Stimulated activated effector memory CD8-positive, alpha-beta T cell treated with anti-CD3 and anti-CD28 coated beads, Interleukin-12 subunit alpha, Interleukin-12 subunit beta, amount 100 ng/mL, for 72 hours (primary cell): ENCODE measurements around the gene CCM2.
"Not testable (repeated sequence)": the region's sequence is repeated elsewhere in the genome, so short reads cannot be mapped to it uniquely, and the experiment has no call there.

Experiments used
- ATAC-seq: fragments of 150-1000 bp; cut with Tn5 transposase; 2 replicates; pipeline ENCODE4 v1.10.0; 2021
- DNase-seq, 2 donors: peaks; one replicate each; pipeline ENCODE4 v3.0.0; 2021 to 2022; ENCODE audit warnings: low spot score in 2 of 2
- H3K27ac Mint-ChIP-seq: one replicate; pipeline ENCODE4 v1.8.0; 2022; ENCODE audit warnings: mild to moderate bottlenecking, mixed read lengths
- H3K36me3 Mint-ChIP-seq: one replicate; pipeline ENCODE4 v1.8.0; 2022; ENCODE audit warnings: mild to moderate bottlenecking, mixed read lengths
- H3K4me1 Mint-ChIP-seq: one replicate; pipeline ENCODE4 v1.8.0; 2022; ENCODE audit warnings: mixed read lengths
- H3K4me3 Mint-ChIP-seq: one replicate; pipeline ENCODE4 v1.8.0; 2022; ENCODE audit warnings: mild to moderate bottlenecking, mixed read lengths
- H3K9me3 Mint-ChIP-seq: one replicate; pipeline ENCODE4 v1.8.0; 2022; ENCODE audit warnings: mixed read lengths

The CCM2 gene

GRCh38 chr7:45026984-45027773, 27.2 kb downstream of the CCM2 start:
- Mint-ChIP-seq H3K4me3 (peak overlapping the region; percentile 65), H3K36me3 (peaks cover 51% of the 10 kb centered on the region), H3K9me3 (no peaks in the 10 kb centered on the region), H3K27ac (peak overlapping the region; percentile 63), H3K4me1 (peaks cover 70% of the 10 kb centered on the region)
- DNase-seq (no peak), ATAC-seq (peak; percentile 70)

- peak overlapping the region; percentile 65 for H3K4me3 Mint-ChIP-seq
- DNase-seq (no peak), ATAC-seq (peak; percentile 23)
- peaks cover 56% of the 10 kb centered on the region for H3K36me3 Mint-ChIP-seq
- H3K9me3 Mint-ChIP-seq = no peaks in the 10 kb centered on the region
- H3K27ac Mint-ChIP-seq = peak overlapping the region; percentile 63
- peaks cover 75% of the 10 kb centered on the region for H3K4me1 Mint-ChIP-seq
Measured at GRCh38 chr7:45027774-45028114, 27.7 kb downstream of the CCM2 start.

DNA sequence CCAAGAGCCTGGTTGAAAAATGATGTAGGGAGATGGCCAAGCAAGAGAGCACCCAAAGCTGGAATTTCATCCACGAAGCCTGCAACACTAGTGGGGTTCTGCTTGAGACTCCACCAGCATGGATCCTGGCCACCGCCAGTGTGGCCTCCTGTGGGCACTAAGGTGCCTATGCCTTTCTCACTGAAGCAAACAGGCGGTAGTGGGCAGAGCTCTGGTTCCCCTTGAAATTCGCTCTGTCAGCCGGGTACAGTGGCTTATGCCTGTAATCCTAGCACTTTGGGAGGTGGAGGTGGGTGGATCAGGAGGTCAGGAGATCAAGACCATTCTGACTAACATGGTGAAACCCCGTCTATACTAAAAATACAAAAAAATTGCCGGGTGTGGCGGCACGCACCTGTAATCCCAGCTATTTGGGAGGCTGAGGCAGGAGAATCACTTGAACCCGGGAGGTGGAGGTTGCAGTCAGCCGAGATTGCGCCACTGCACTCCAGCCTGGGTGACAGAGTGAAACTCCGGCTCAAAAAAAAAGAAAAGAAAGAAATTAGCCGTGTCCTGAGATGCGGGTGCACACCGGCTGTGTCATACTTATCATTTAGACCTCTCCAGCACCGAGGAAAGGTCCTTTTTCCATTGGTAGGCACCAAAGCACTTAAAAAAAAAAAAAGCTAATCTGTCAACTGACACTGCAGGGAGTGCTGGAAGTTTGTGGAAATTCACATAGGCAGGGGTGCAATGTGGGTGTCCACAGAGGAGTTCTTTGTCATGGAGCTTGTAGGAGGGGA, 28.3 kb downstream of the CCM2 start:
- peak overlapping the region; percentile 63 for H3K27ac Mint-ChIP-seq
- peak overlapping the region; percentile 65 for H3K4me3 Mint-ChIP-seq
- peaks cover 81% of the 10 kb centered on the region for H3K4me1 Mint-ChIP-seq
- no peaks in the 10 kb centered on the region for H3K9me3 Mint-ChIP-seq
- peaks cover 60% of the 10 kb centered on the region for H3K36me3 Mint-ChIP-seq
- ATAC-seq (peak; percentile 49), DNase-seq (no peak)

GRCh38 chr7:45028920-45029344, 28.9 kb downstream of the CCM2 start:
- Mint-ChIP-seq H3K27ac (peak overlapping the region; percentile 63), H3K4me1 (peaks cover 85% of the 10 kb centered on the region), H3K4me3 (peak overlapping the region; percentile 65), H3K9me3 (no peaks in the 10 kb centered on the region), H3K36me3 (peaks cover 59% of the 10 kb centered on the region)
- ATAC-seq (no peak), DNase-seq (no peak)

- H3K27ac Mint-ChIP-seq = peak overlapping the region; percentile 91
Measured at GRCh38 chr7:45031829-45032228, 31.8 kb downstream of the CCM2 start.

DNA sequence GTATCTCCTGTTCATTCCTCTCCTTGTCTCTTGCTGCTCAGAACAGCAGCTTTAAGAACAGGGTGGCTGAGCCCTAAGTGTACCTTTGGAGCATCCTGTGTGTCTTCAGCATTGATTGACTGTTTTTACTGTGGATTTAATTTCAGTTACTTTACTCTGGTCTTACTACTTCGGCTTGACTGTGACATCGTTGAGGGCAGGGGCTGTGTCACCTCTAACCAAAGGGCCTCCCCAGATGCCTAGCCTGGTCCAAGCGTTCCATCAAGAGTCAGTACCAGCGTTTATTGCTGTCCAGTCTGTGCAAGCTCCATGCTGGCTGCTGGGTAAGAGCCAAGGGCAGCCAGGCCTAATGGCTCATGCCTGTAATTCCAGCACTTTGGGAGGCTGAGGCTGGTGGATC, 32.4 kb downstream of the CCM2 start:
- peaks cover 67% of the 10 kb centered on the region for H3K36me3 Mint-ChIP-seq
- no peak for ATAC-seq
- H3K27ac Mint-ChIP-seq = peak overlapping the region; percentile 91
- peaks cover 77% of the 10 kb centered on the region for H3K4me1 Mint-ChIP-seq
- H3K9me3 Mint-ChIP-seq = no peaks in the 10 kb centered on the region
- peak overlapping the region; percentile 50 for H3K4me3 Mint-ChIP-seq
- no peak for DNase-seq

More at GRCh38 chr7:45031829-45032228, 31.8 kb downstream of the CCM2 start:
- DNase-seq (no peak), ATAC-seq (no peak)
- peaks cover 64% of the 10 kb centered on the region for H3K36me3 Mint-ChIP-seq
- H3K4me3 Mint-ChIP-seq = peak overlapping the region; percentile 50
- H3K9me3 Mint-ChIP-seq = no peaks in the 10 kb centered on the region
- H3K4me1 Mint-ChIP-seq = peaks cover 80% of the 10 kb centered on the region

DNA sequence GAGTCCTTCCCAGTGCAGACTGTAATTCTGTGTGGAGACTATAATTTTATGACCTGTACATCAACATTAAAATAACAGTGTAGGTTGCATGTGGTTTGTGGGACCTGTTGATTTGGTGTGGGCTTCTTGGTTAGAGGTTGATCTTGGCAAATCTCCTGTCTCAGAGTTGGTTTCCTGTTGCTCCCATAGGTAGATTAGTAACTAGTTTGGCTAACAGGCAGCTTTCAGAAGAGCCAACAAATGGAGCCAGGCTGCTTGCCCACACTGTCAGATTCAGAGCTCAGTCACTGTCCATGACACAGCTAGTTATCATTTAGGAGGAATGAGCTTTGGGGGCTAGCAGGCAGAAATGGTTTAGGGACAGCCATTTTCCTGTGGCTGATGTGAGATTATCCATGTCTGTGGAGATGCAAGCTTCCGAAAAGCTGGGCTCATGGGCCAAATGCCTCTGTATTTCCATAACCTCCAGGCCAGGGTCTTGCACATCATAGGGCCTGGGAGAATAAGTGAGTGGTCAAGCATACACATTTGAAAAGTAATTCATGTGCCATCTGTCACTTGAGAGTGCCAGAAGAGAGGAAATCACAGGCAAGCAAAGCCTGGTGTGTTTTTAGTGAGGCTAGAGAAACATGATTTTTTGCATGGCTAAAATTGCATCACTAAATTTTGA, 33.4 kb downstream of the CCM2 start:
- peak; percentile 84 for ATAC-seq
- Mint-ChIP-seq H3K4me1 (peaks cover 76% of the 10 kb centered on the region), H3K27ac (peak overlapping the region; percentile 91), H3K9me3 (no peaks in the 10 kb centered on the region), H3K4me3 (peak overlapping the region; percentile 50), H3K36me3 (peaks cover 69% of the 10 kb centered on the region)
- DNase-seq = no peak

DNA sequence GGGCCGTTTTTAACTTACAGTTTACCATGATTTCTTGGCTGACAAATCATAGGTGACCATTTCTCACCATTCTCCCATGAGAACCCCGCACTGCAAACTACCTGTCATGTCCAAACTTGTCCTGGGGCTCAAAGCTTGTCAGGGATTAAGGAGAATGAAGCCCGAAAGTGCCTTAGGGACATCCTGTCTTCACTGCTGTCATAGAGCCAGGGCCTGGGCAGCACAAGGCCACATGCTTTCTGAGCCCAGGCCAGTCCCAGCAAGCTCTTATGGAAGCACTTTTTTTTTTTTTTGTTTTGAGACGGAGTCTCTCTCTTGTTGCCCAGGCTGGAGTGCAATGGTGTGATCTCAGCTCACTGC, 33.9 kb downstream of the CCM2 start:
- peak overlapping the region; percentile 50 for H3K4me3 Mint-ChIP-seq
- H3K4me1 Mint-ChIP-seq = peaks cover 75% of the 10 kb centered on the region
- H3K36me3 Mint-ChIP-seq = peaks cover 69% of the 10 kb centered on the region
- peak overlapping the region; percentile 91 for H3K27ac Mint-ChIP-seq
- ATAC-seq = no peak
- no peak for DNase-seq
- H3K9me3 Mint-ChIP-seq = no peaks in the 10 kb centered on the region

DNA sequence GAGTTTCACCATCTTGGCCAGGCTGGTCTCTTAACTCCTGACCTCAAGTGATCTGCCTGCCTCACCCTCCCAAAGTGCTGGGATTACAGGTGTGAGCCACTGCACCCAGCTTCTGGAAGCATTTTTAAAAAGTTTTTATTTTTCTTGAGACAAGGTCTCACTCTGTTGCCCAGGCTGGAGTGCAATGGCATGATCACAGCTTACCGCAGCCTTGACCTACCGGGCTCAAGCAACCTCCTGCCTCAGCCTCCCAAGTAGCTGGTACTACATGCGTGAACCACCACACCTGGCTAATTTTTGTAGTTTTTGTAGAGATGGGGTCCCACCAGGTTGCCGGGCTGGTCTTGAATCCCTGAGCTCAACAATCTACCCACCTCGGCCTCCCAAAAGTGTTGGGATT, 34.7 kb downstream of the CCM2 start:
- Mint-ChIP-seq H3K27ac (peak overlapping the region; percentile 91), H3K4me1 (peaks cover 74% of the 10 kb centered on the region), H3K36me3 (peaks cover 73% of the 10 kb centered on the region)
- not testable (repeated sequence) for DNase-seq, H3K4me3 Mint-ChIP-seq, ATAC-seq, H3K9me3 Mint-ChIP-seq

- Mint-ChIP-seq H3K4me1 (peaks cover 74% of the 10 kb centered on the region), H3K4me3 (peak overlapping the region; percentile 69), H3K36me3 (peaks cover 80% of the 10 kb centered on the region), H3K9me3 (no peaks in the 10 kb centered on the region), H3K27ac (peak overlapping the region; percentile 91)
- ATAC-seq (no peak), DNase-seq (no peak)
Measured at GRCh38 chr7:45035371-45035770, 35.4 kb downstream of the CCM2 start.

- ATAC-seq = peak; percentile 31
Measured at GRCh38 chr7:45035893-45036292, 35.9 kb downstream of the CCM2 start.

DNA sequence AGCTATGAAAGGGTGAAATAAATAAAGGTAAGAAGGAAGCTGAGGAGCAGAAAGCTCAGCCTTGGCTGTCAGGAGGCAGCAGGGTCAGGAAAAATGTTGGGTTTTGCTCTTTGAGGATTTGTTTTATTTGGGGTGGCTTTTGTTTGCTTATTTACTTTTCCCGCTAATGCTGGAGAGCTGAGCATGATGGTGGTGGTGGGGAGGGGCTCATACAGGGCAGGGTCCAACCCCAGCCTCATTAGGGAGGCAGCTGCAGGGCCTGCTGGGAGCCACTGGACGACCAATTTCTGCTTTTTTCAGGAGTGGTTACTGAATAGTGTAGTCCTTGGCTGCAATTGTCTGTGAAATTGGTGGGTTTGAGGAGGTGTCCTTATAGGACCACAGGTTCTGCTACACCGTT, 36.3 kb downstream of the CCM2 start:
- H3K4me3 Mint-ChIP-seq = peak overlapping the region; percentile 69
- no peak for ATAC-seq
- H3K4me1 Mint-ChIP-seq = peaks cover 80% of the 10 kb centered on the region
- H3K9me3 Mint-ChIP-seq = no peaks in the 10 kb centered on the region
- H3K36me3 Mint-ChIP-seq = peaks cover 83% of the 10 kb centered on the region
- H3K27ac Mint-ChIP-seq = peak overlapping the region; percentile 91
- DNase-seq = no peak

More at GRCh38 chr7:45035893-45036292, 35.9 kb downstream of the CCM2 start:
- H3K27ac Mint-ChIP-seq = peak overlapping the region; percentile 91
- peaks cover 78% of the 10 kb centered on the region for H3K4me1 Mint-ChIP-seq
- no peaks in the 10 kb centered on the region for H3K9me3 Mint-ChIP-seq
- H3K36me3 Mint-ChIP-seq = peaks cover 83% of the 10 kb centered on the region
- peak overlapping the region; percentile 69 for H3K4me3 Mint-ChIP-seq
- DNase-seq = no peak

DNA sequence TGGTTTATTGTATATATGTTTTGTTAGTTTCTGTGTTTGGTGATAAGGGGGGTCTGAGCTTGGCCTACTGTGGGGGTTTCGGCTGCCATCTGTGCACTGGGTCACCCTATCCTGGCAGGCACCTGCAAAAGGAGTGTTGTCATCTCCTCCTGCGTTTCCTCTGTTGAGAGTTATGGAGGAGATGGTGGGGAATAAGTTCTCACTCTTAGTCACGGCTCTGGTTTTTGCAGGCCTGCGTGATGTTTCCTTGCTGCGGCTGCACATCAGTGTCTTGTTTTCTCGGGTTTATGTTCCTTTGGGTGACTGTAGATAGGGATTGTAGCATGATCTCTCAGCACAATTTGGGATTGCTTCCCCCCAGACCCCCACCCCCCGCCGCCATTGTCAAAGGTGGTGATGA, 36.8 kb downstream of the CCM2 start:
- peaks cover 82% of the 10 kb centered on the region for H3K4me1 Mint-ChIP-seq
- no peaks in the 10 kb centered on the region for H3K9me3 Mint-ChIP-seq
- H3K36me3 Mint-ChIP-seq = peaks cover 83% of the 10 kb centered on the region
- DNase-seq (no peak), ATAC-seq (peak; percentile 64)
- peak overlapping the region; percentile 91 for H3K27ac Mint-ChIP-seq
- H3K4me3 Mint-ChIP-seq = peak overlapping the region; percentile 69

DNA sequence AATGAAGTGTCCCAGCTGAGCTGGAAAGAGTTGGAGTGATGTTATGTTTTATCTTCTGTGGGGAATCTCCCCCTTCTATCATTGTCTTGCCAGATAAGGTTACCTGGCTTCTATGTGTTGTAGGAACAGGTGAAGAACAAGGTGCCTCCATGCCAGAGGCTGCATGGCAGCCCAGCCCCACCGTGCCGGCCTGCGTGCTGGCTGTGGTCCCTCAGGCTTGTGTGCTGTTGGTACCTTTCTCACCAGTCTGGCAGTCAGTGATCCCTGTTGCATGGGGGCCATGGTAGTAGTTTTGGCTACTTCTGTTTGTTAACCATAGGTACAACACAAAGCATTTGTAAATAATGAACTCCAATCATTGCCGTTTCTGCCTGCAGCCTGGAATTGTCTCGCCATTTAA, 37.9 kb downstream of the CCM2 start:
- ATAC-seq (no peak), DNase-seq (no peak)
- Mint-ChIP-seq H3K4me1 (peaks cover 82% of the 10 kb centered on the region), H3K36me3 (peaks cover 83% of the 10 kb centered on the region), H3K9me3 (no peaks in the 10 kb centered on the region), H3K4me3 (peak overlapping the region; percentile 69), H3K27ac (peak overlapping the region; percentile 91)

GRCh38 chr7:45039106-45039505, 39.1 kb downstream of the CCM2 start:
- Mint-ChIP-seq H3K4me1 (peaks cover 78% of the 10 kb centered on the region), H3K36me3 (peaks cover 84% of the 10 kb centered on the region), H3K9me3 (no peaks in the 10 kb centered on the region), H3K4me3 (no peak overlapping the region), H3K27ac (peak overlapping the region; percentile 91)
- ATAC-seq (no peak), DNase-seq (no peak)
